ENCODE results near the gene NOTUM.

DNA sequence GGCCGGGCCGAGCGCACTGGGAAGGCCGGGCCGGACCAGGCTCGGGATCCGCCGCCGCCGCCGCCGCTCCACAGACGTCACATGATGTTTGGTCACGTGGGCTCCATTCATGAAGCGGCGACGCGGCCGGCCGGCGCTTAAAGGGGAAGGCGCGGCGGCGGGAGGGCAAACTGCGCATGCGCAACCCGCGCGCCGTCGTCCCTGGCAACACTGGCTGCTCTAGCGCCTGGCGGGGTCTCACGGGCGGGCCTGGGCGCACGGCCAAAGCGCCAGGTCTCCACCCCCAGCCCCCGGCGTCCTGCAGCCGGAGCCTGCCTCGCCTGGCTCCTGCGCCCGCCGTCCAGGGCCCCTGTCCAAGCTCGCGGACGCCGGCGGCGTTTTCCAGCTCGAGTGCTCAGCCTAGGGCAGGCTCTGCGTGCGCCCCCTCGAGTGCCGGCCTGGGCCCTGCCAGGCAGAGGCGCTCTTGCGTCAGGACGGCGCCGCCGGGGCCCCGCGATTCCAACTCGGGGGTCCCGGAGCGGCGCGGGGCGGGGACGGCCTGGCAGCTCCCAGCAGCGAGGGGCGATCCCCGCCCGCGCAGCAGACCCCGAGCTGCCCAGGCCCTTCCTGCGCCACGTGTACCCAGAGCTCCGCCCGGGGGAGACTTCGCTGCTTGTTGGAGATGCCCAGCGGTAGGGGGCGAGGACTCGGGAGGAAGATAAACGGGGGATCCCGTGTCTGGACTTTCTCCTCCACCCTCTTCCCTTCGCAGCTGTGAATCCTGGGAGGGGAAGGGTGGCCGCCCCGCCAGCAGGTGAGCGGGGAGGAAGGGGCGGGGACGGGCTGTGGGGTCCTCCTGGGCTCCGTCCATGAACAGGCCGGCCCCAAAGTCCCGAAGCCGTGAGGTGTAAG, 33.1 kb downstream of the NOTUM start, which contains the start of gene MAFG:
- no peak for TF ChIP-seq YY1 (IDR thresholded peaks at IDR 0.05)
- TF ChIP-seq, protein P1, sequence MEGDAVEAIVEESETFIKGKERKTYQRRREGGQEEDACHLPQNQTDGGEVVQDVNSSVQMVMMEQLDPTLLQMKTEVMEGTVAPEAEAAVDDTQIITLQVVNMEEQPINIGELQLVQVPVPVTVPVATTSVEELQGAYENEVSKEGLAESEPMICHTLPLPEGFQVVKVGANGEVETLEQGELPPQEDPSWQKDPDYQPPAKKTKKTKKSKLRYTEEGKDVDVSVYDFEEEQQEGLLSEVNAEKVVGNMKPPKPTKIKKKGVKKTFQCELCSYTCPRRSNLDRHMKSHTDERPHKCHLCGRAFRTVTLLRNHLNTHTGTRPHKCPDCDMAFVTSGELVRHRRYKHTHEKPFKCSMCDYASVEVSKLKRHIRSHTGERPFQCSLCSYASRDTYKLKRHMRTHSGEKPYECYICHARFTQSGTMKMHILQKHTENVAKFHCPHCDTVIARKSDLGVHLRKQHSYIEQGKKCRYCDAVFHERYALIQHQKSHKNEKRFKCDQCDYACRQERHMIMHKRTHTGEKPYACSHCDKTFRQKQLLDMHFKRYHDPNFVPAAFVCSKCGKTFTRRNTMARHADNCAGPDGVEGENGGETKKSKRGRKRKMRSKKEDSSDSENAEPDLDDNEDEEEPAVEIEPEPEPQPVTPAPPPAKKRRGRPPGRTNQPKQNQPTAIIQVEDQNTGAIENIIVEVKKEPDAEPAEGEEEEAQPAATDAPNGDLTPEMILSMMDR (IDR thresholded peaks at IDR 0.05; ENCODE audit: low read depth, low read length, missing input control), result no peak
- no peak for TF ChIP-seq MAX (IDR thresholded peaks at IDR 0.05)
- TF ChIP-seq HNF4A (conservative IDR thresholded peaks at IDR 0.05), result no peak
- TF ChIP-seq TAF1 (conservative IDR thresholded peaks at IDR 0.05), result no peak
- TF ChIP-seq REST (IDR thresholded peaks at IDR 0.05), result no peak
- no peak for TF ChIP-seq NR2F2 (IDR thresholded peaks at IDR 0.05)

Data from liver (tissue), 3 donors.